Islet of Langerhans (tissue), 1 donor: ENCODE measurements around the gene PTPN2.
"Not testable (repeated sequence)": the region's sequence is repeated elsewhere in the genome, so short reads cannot be mapped to it uniquely, and the experiment has no call there.

Source experiments
- FAIRE-seq: peaks from one replicate; lab custom pipeline; 2011; peaks lifted over from hg19 to GRCh38; lab: Jason Lieb, UNC

Gene PTPN2

GRCh38 chr18:12825230-12825629 lies 58.8 kb downstream of the PTPN2 start:
- FAIRE-seq = no peak

- no peak for FAIRE-seq
Measured at GRCh38 chr18:12823892-12824291, 60.1 kb downstream of the PTPN2 start.

- FAIRE-seq = no peak
Measured at GRCh38 chr18:12821408-12821807, 62.6 kb downstream of the PTPN2 start.

- FAIRE-seq = no peak
Measured at GRCh38 chr18:12820506-12820905, 63.5 kb downstream of the PTPN2 start.

GRCh38 chr18:12819841-12820240 lies 64.2 kb downstream of the PTPN2 start:
- no peak for FAIRE-seq

GRCh38 chr18:12819322-12819721 lies 64.7 kb downstream of the PTPN2 start:
- FAIRE-seq = no peak

- FAIRE-seq = no peak
Measured at GRCh38 chr18:12818243-12818642, 65.8 kb downstream of the PTPN2 start.

GRCh38 chr18:12816451-12816850 lies 67.6 kb downstream of the PTPN2 start:
- FAIRE-seq = no peak

GRCh38 chr18:12811191-12811950 lies 72.7 kb downstream of the PTPN2 start:
- FAIRE-seq = no peak

GRCh38 chr18:12803069-12803936 lies 80.7 kb downstream of the PTPN2 start:
- FAIRE-seq = peak; percentile 85

- no peak for FAIRE-seq
Measured at GRCh38 chr18:12802538-12802937, 81.5 kb downstream of the PTPN2 start.

- no peak for FAIRE-seq
Measured at GRCh38 chr18:12796448-12796847, 87.6 kb downstream of the PTPN2 start.

GRCh38 chr18:12791610-12792009 lies 92.4 kb downstream of the PTPN2 start:
- no peak for FAIRE-seq

GRCh38 chr18:12786669-12787068 lies 97.4 kb downstream of the PTPN2 start:
- no peak for FAIRE-seq

GRCh38 chr18:12783524-12783923 lies 100.5 kb downstream of the PTPN2 start:
- FAIRE-seq = no peak

GRCh38 chr18:12782521-12782920 lies 101.5 kb downstream of the PTPN2 start:
- no peak for FAIRE-seq

- FAIRE-seq = no peak
Measured at GRCh38 chr18:12779456-12779855, 104.6 kb downstream of the PTPN2 start.

GRCh38 chr18:12779043-12779442 lies 105.0 kb downstream of the PTPN2 start:
- FAIRE-seq = no peak

GRCh38 chr18:12777500-12777944 lies 106.5 kb downstream of the PTPN2 start:
- FAIRE-seq = no peak

- FAIRE-seq = no peak
Measured at GRCh38 chr18:12776821-12777471, 107.1 kb downstream of the PTPN2 start.

- FAIRE-seq = not testable (repeated sequence)
Measured at GRCh38 chr18:12776415-12776814, 107.6 kb downstream of the PTPN2 start.

GRCh38 chr18:12774982-12775381 lies 109.1 kb downstream of the PTPN2 start:
- no peak for FAIRE-seq

GRCh38 chr18:12773369-12773768 lies 110.7 kb downstream of the PTPN2 start:
- FAIRE-seq = no peak
